ENCODE data around the gene IBA57.

IBA57 gene

DNA sequence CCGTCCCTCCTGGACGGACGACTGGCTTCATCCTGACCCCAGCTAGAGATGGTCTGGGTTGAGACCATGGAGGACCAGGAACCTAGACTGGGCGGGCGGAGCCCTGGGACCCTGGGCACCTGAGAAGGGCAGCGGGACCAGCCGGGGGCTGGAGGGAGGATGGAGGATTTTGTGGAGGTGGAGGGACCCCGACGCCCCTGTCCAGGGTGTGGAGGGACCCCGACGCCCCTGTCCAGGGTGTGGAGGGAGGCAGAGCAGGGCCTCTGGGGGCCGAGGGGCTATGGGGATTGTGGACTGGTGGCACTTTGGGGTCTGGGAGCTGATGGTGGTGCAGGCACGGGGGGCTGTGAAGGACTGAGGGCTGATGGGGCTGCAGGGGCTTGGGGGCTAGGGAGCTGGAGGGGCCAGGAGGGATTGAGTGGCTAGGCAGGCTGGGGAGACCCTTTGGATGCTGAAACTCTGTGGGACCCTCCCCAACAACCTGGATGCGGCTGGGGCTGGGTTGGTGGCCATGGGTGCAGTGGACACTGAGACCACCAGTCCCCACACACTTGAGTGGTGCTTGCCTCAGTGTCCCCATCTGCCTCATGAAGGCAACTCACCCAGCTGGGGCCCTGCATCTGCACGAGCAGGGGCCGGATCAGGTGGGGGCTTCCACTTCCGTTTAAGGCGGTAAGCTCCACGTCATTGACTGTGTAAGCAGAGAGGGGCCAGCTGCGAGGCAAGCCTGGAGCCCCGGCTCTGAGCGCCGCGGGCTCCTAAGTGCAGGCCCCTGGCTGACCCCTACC is 8.5 kb upstream of the IBA57 start:
- Histone ChIP-seq H3K36me3 (no peaks in the 10 kb centered on the region), H3K4me1 (no peaks in the 10 kb centered on the region; the same call in 1 of the 2 replicates), H3K9me3 (no peaks in the 10 kb centered on the region), H3K27me3 (no peaks in the 10 kb centered on the region), H3K4me3 (ENCODE audit: low read depth, low read length) (no peak overlapping the region)
- DNase-seq: no peak
- TF ChIP-seq, protein P1, sequence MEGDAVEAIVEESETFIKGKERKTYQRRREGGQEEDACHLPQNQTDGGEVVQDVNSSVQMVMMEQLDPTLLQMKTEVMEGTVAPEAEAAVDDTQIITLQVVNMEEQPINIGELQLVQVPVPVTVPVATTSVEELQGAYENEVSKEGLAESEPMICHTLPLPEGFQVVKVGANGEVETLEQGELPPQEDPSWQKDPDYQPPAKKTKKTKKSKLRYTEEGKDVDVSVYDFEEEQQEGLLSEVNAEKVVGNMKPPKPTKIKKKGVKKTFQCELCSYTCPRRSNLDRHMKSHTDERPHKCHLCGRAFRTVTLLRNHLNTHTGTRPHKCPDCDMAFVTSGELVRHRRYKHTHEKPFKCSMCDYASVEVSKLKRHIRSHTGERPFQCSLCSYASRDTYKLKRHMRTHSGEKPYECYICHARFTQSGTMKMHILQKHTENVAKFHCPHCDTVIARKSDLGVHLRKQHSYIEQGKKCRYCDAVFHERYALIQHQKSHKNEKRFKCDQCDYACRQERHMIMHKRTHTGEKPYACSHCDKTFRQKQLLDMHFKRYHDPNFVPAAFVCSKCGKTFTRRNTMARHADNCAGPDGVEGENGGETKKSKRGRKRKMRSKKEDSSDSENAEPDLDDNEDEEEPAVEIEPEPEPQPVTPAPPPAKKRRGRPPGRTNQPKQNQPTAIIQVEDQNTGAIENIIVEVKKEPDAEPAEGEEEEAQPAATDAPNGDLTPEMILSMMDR (IDR thresholded peaks at IDR 0.05; ENCODE audit: low read depth, low read length): no peak

DNA sequence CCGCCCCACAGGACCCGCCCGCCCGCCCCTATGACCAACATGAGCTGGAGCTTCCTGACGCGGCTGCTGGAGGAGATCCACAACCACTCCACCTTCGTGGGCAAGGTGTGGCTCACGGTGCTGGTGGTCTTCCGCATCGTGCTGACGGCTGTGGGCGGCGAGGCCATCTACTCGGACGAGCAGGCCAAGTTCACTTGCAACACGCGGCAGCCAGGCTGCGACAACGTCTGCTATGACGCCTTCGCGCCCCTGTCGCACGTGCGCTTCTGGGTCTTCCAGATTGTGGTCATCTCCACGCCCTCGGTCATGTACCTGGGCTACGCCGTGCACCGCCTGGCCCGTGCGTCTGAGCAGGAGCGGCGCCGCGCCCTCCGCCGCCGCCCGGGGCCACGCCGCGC is 7.9 kb upstream of the IBA57 start:
- TF ChIP-seq, protein P1 (IDR thresholded peaks at IDR 0.05; ENCODE audit: low read depth, low read length): no peak
- no peaks in the 10 kb centered on the region for H3K36me3 ChIP-seq
- peaks cover 3% of the 10 kb centered on the region; the same call in 1 of the 2 replicates for H3K4me1 ChIP-seq
- no peak overlapping the region for H3K4me3 ChIP-seq (ENCODE audit: low read depth, low read length)
- H3K9me3 ChIP-seq: no peaks in the 10 kb centered on the region
- H3K27me3 ChIP-seq: no peaks in the 10 kb centered on the region
- DNase-seq: no peak

DNA sequence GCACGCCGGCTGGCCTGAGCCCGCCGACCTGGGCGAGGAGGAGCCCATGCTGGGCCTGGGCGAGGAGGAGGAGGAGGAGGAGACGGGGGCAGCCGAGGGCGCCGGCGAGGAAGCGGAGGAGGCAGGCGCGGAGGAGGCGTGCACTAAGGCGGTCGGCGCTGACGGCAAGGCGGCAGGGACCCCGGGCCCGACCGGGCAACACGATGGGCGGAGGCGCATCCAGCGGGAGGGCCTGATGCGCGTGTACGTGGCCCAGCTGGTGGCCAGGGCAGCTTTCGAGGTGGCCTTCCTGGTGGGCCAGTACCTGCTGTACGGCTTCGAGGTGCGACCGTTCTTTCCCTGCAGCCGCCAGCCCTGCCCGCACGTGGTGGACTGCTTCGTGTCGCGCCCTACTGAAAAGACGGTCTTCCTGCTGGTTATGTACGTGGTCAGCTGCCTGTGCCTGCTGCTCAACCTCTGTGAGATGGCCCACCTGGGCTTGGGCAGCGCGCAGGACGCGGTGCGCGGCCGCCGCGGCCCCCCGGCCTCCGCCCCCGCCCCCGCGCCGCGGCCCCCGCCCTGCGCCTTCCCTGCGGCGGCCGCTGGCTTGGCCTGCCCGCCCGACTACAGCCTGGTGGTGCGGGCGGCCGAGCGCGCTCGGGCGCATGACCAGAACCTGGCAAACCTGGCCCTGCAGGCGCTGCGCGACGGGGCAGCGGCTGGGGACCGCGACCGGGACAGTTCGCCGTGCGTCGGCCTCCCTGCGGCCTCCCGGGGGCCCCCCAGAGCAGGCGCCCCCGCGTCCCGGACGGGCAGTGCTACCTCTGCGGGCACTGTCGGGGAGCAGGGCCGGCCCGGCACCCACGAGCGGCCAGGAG is 7.2 kb upstream of the IBA57 start:
- no peak overlapping the region for H3K4me3 ChIP-seq (ENCODE audit: low read depth, low read length)
- no peaks in the 10 kb centered on the region for H3K36me3 ChIP-seq
- peaks cover 8% of the 10 kb centered on the region; the same call in 1 of the 2 replicates for H3K4me1 ChIP-seq
- H3K27me3 ChIP-seq: no peaks in the 10 kb centered on the region
- DNase-seq: no peak
- TF ChIP-seq, protein P1 (IDR thresholded peaks at IDR 0.05; ENCODE audit: low read depth, low read length): no peak
- no peaks in the 10 kb centered on the region for H3K9me3 ChIP-seq

DNA sequence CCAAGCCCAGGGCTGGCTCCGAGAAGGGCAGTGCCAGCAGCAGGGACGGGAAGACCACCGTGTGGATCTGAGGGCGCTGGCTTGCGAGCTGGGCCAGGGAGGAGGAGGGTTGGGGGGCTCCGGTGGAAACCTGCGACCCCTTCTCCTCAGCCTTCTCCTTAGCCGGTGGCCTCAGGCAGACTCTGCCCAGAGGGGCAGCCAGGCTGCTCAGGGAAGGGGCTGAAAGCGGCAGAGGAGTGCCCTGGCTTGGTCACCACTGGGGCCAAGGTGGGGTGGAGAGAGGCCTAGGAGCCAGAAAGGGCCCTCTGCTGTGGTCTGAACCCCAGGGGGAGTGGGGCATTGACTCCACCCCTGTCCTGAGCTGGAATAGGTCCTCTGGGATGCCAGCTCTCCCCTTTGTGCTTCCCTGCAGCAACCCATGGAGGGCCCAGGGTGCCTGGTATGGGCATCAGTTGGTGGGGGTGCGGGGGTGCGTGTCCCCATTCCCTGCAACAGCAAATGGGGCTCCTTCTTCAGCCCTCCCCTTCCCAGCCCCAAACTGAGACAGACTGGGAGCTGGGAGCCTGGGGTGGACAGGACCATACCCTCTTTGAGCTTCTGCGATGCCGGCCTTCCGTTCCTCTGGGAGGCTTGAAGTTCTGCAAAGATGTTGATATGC is 6.5 kb upstream of the IBA57 start:
- no peaks in the 10 kb centered on the region for H3K9me3 ChIP-seq
- no peaks in the 10 kb centered on the region for H3K36me3 ChIP-seq
- DNase-seq: no peak
- no peaks in the 10 kb centered on the region for H3K27me3 ChIP-seq
- H3K4me1 ChIP-seq: peaks cover 8% of the 10 kb centered on the region; the same call in 1 of the 2 replicates
- no peak overlapping the region for H3K4me3 ChIP-seq (ENCODE audit: low read depth, low read length)
- TF ChIP-seq, protein P1 (IDR thresholded peaks at IDR 0.05; ENCODE audit: low read depth, low read length): no peak

DNA sequence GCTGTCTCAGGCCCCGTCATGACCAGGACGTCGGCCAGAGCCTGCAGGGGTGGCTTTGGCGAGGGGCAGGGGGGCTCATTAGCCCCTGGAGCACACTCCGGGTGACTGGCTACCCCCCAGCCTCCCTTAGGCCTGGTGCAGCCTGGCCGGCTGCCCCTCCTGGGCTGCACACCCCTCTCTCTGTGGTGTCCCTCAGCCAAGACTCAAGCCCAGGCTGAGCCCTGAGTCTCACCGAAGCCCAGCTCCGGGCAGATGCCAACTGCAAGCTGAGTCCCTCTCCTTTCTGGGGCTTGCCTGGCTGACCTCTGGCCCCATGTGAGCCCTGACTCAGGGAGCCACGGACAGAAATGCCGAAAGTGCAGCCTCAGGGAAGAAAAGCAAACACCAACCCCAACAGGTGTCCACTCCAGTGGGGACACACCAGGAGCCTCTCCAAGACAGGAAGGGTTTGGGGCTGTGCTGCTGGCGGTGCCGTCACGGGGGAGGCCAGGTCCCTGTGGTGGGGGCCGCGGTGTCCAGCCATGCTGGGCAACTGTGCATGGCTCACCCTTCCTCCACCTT is 5.3 kb upstream of the IBA57 start:
- Histone ChIP-seq H3K9me3 (no peaks in the 10 kb centered on the region), H3K27me3 (no peaks in the 10 kb centered on the region), H3K4me3 (ENCODE audit: low read depth, low read length) (no peak overlapping the region), H3K4me1 (peaks cover 8% of the 10 kb centered on the region; the same call in 1 of the 2 replicates), H3K36me3 (no peaks in the 10 kb centered on the region)
- DNase-seq: no peak
- TF ChIP-seq, protein P1 (IDR thresholded peaks at IDR 0.05; ENCODE audit: low read depth, low read length): no peak
